A549 (cell line): ENCODE data around the gene FAM89A. TPM values are rescaled to one million over a fixed set of nuclear protein-coding genes. Genes with fewer than 3 reads are reported as not detected.

Experiments used
- ATAC-seq, 2 experiments: fragments of 200-7000 bp in 1 of 2; fragments of >200 bp in 1 of 2; cut with Nextera tagmentation in 1 of 2; cut with Tn5 transposase in 1 of 2; 3 replicates each; pipeline versions ENCODE4 v1.8.0 to v1.9.1; 2018 to 2020; ENCODE audit warnings: mild to moderate bottlenecking in 1 of 2, moderate library complexity in 1 of 2
- CTCF ChIA-PET: fragments of 300-600 bp; sonication (Branson Sonifier 250); formaldehyde crosslinking; extraction: SDS; loops from one replicate; lab custom pipeline; 2021; ENCODE audit warnings: antibody characterized with exemption, inconsistent platforms; lab: Yijun Ruan, JAX
- POLR2A ChIA-PET: fragments of 350-600 bp; formaldehyde crosslinking; extraction: SDS; loops from one replicate; lab custom pipeline; 2021; ENCODE audit warnings: antibody characterized with exemption, inconsistent platforms; lab: Yijun Ruan, JAX
- DNase-seq, 2 experiments: peaks; one replicate each; pipeline versions ENCODE4 v3.0.0 to v3.0.0-alpha.2; 2011 to 2016; ENCODE audit warnings: low read depth in 1 of 2, low spot score in 1 of 2
- FAIRE-seq: peaks from 2 replicates; lab custom pipeline; 2011; peaks lifted over from hg19 to GRCh38; lab: Jason Lieb, UNC
- H3K27ac ChIP-seq, 2 experiments: fragments of >200 bp; sonication (Bioruptor Twin); formaldehyde crosslinking; 3 replicates each; pipeline ENCODE4 v1.5.1; 2016 to 2017
- H3K4me1 ChIP-seq: fragments of >200 bp; sonication (Bioruptor Twin); formaldehyde crosslinking; 3 replicates; pipeline ENCODE4 v1.6.1; 2016
- H3K4me2 ChIP-seq: fragments of >200 bp; sonication (Bioruptor Twin); formaldehyde crosslinking; 3 replicates; pipeline ENCODE4 v1.6.1; 2016
- H3K4me3 ChIP-seq: fragments of >200 bp; sonication (Bioruptor Twin); formaldehyde crosslinking; 3 replicates; pipeline ENCODE4 v1.5.1; 2016
- H3K9me3 ChIP-seq: fragments of >200 bp; sonication (Bioruptor Twin); formaldehyde crosslinking; 3 replicates; pipeline ENCODE4 v1.6.1; 2016
- ATOH8 ChIP-seq: fragments of 250-450 bp; sonication (Bioruptor Pico); IDR thresholded peaks from 2 replicates; pipeline ENCODE4 v1.5.0; 2020; ENCODE audit warnings: low read depth, mild to moderate bottlenecking, moderate library complexity
- BHLHE40 ChIP-seq: IDR thresholded peaks from 2 replicates; pipeline ENCODE4 v1.6.1; 2012; ENCODE audit warnings: low read depth, low read length, inconsistent platforms
- CEBPB ChIP-seq, 2 experiments: fragments of >200 bp in 1 of 2; sonication (Bioruptor Twin) in 1 of 2; formaldehyde crosslinking in 1 of 2; IDR thresholded peaks; 2 replicates each; pipeline ENCODE4 v1.6.1; 2012 to 2016
- CHD4 ChIP-seq: fragments of 200-600 bp; sonication (generic); IDR thresholded peaks from 2 replicates; pipeline ENCODE4 v1.6.1; 2016; ENCODE audit warnings: antibody characterized with exemption, mild to moderate bottlenecking, borderline replicate concordance
- ESRRA ChIP-seq: fragments of 150-350 bp; IDR thresholded peaks from 2 replicates; pipeline ENCODE4 v1.6.1; 2014; ENCODE audit warnings: mild to moderate bottlenecking, low read length, borderline replicate concordance
- FOSB ChIP-seq: fragments of 250-450 bp; sonication (Bioruptor Pico); IDR thresholded peaks from 2 replicates; pipeline ENCODE4 v1.5.0; 2020; ENCODE audit warnings: mild to moderate bottlenecking, moderate library complexity
- FOSL2 ChIP-seq, 2 experiments: fragments of 450-650 bp in 1 of 2; fragments of >200 bp in 1 of 2; sonication (Bioruptor Twin) in 1 of 2; formaldehyde crosslinking; IDR thresholded peaks; 2 replicates each; pipeline versions ENCODE4 v1.5.0 to v1.6.1; 2016 to 2020; ENCODE audit warnings: mild to moderate bottlenecking in 1 of 2, moderate library complexity in 1 of 2
- GATA3 ChIP-seq: IDR thresholded peaks from 2 replicates; pipeline ENCODE4 v1.6.1; 2012; ENCODE audit warnings: borderline replicate concordance
- HDAC2 ChIP-seq: fragments of 200-600 bp; sonication (generic); IDR thresholded peaks from 2 replicates; pipeline ENCODE4 v1.6.1; 2016
- HEYL ChIP-seq: fragments of 250-450 bp; sonication (Bioruptor Pico); IDR thresholded peaks from 2 replicates; pipeline ENCODE4 v1.8.0; 2021; ENCODE audit warnings: mild to moderate bottlenecking, moderate library complexity
- HMGXB4 ChIP-seq: fragments of 250-450 bp; sonication (Bioruptor Pico); IDR thresholded peaks from 2 replicates; pipeline ENCODE4 v1.5.0; 2021; ENCODE audit warnings: mild to moderate bottlenecking, moderate library complexity, borderline replicate concordance
- HOXA7 ChIP-seq: fragments of 250-450 bp; sonication (Bioruptor Pico); IDR thresholded peaks from 2 replicates; pipeline ENCODE4 v1.5.0; 2020; ENCODE audit warnings: mild to moderate bottlenecking, moderate library complexity
- HOXB13 ChIP-seq: fragments of 250-450 bp; sonication (Bioruptor Pico); IDR thresholded peaks from 2 replicates; pipeline ENCODE4 v1.5.0; 2020; ENCODE audit warnings: low read depth, mild to moderate bottlenecking, moderate library complexity
- NPAS2 ChIP-seq: fragments of 250-450 bp; sonication (Bioruptor Pico); IDR thresholded peaks from 2 replicates; pipeline ENCODE4 v1.8.0; 2022; ENCODE audit warnings: mild to moderate bottlenecking, moderate library complexity, borderline replicate concordance
- NR3C1 ChIP-seq: fragments of >200 bp; sonication (Bioruptor Twin); formaldehyde crosslinking; IDR thresholded peaks from 3 replicates; pipeline ENCODE4 v1.6.1; 2017
- PHF8 ChIP-seq: fragments of 200-600 bp; sonication (generic); IDR thresholded peaks from 2 replicates; pipeline ENCODE4 v1.6.1; 2016; ENCODE audit warnings: low read depth, mild to moderate bottlenecking, antibody characterized with exemption, moderate library complexity, borderline replicate concordance
- POLR2AphosphoS2 ChIP-seq: conservative IDR thresholded peaks from 2 replicates; pipeline ENCODE4 v1.6.1; 2012; ENCODE audit warnings: low read length, improper control_type of control experiment, inconsistent platforms
- RARB ChIP-seq: fragments of 250-450 bp; sonication (Bioruptor Pico); IDR thresholded peaks from 2 replicates; pipeline ENCODE4 v1.8.0; 2021; ENCODE audit warnings: mild to moderate bottlenecking, moderate library complexity
- RCOR1 ChIP-seq: fragments of 150-350 bp; IDR thresholded peaks from 2 replicates; pipeline ENCODE4 v1.6.1; 2014; ENCODE audit warnings: antibody characterized with exemption, low read length, low read depth
- RNF2 ChIP-seq: fragments of 200-600 bp; sonication (generic); IDR thresholded peaks from 2 replicates; pipeline ENCODE4 v1.6.1; 2016; ENCODE audit warnings: low read depth, mild to moderate bottlenecking, antibody characterized with exemption, moderate library complexity, borderline replicate concordance
- TFCP2L1 ChIP-seq: fragments of 250-450 bp; sonication (Bioruptor Pico); IDR thresholded peaks from 2 replicates; pipeline ENCODE4 v1.5.0; 2021; ENCODE audit warnings: mild to moderate bottlenecking
- TP53 ChIP-seq: fragments of 250-450 bp; sonication (Bioruptor Pico); IDR thresholded peaks from 2 replicates; pipeline ENCODE4 v1.5.0; 2021; ENCODE audit warnings: mild to moderate bottlenecking, moderate library complexity
- ZC3H11A ChIP-seq: fragments of 450-650 bp; IDR thresholded peaks from 2 replicates; pipeline ENCODE4 v1.6.1; 2014; ENCODE audit warnings: antibody characterized with exemption, mild to moderate bottlenecking
- WGBS: methylation state at CpG from one replicate; pipeline ENCODE4 v1.1.6; 2017; ENCODE audit errors: missing lambda C conversion rate; 5-methylcytosine and 5-hydroxymethylcytosine counted together
- polyA plus RNA-seq, 4 experiments: library from polyadenylated mRNA; depleted of rRNA in 3 of 4; stranded (reverse); fragments of >200 nt; fragmentation: RNase III in 1 of 4; extraction: RNeasy Plus Mini Kit Qiagen cat#74134 plus additional on column Dnase treatment in 1 of 4; gene quantifications; 2 replicates in 3 of 4; 3 replicates in 1 of 4; pipeline ENCODE4 v1.2.3, GENCODE V29; 2011 to 2017
- TF ChIP-seq, protein P1 (sequence below): IDR thresholded peaks from 2 replicates; pipeline ENCODE4 v1.6.1; 2012; ENCODE audit warnings: low read depth, borderline replicate concordance
- TF ChIP-seq, protein P2 (sequence below): IDR thresholded peaks from 2 replicates; pipeline ENCODE4 v1.6.1; 2012
- TF ChIP-seq, protein P3 (sequence below): fragments of >200 bp; sonication (Bioruptor Twin); formaldehyde crosslinking; IDR thresholded peaks from 3 replicates; pipeline ENCODE4 v1.6.1; 2016
- TF ChIP-seq, protein P4 (sequence below): fragments of >200 bp; sonication (Bioruptor Twin); formaldehyde crosslinking; IDR thresholded peaks from 2 replicates; pipeline ENCODE4 v1.6.1; 2016
- TF ChIP-seq, protein P5 (sequence below): fragments of 150-350 bp; IDR thresholded peaks from 2 replicates; pipeline ENCODE4 v1.6.1; 2014; ENCODE audit warnings: low read depth, mild to moderate bottlenecking, low read length

Gene FAM89A
- polyA plus RNA-seq, 2 of the 4 experiments (the other 2 are of a cell fraction): 13.3 to 25.3 TPM

DNA sequence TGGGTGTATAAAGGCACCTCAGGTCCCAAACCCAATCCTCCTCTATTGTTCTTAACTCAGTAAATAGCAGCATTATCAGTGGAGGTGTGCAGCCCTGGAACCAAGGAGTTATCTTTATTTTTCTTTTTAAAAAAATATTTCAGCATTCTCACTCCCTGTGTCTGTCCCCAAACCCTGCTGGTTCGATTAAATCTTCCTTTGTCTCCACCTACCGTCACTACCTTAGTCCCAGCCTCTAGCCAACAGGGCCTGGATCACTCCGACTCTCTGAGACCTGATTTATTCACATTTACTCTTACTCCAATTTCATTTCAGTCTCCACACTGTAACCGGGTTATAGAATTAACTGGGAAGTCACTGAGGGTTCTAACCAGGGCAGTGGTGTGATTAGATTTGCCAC lies 39.1 kb upstream of the FAM89A start:
- CTCF ChIA-PET: interaction anchor here (1.5 kb wide), 1 partner anchor 10 kb away, joined by 4 read pairs; no protein-coding TSS in a partner anchor
- TF ChIP-seq, protein P1, sequence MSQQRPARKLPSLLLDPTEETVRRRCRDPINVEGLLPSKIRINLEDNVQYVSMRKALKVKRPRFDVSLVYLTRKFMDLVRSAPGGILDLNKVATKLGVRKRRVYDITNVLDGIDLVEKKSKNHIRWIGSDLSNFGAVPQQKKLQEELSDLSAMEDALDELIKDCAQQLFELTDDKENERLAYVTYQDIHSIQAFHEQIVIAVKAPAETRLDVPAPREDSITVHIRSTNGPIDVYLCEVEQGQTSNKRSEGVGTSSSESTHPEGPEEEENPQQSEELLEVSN: no peak
- TF ChIP-seq ESRRA: no peak
- no peak for TF ChIP-seq NPAS2 (CRISPR knock-in tag)
- no peak for TF ChIP-seq BHLHE40
- TF ChIP-seq, protein P2, sequence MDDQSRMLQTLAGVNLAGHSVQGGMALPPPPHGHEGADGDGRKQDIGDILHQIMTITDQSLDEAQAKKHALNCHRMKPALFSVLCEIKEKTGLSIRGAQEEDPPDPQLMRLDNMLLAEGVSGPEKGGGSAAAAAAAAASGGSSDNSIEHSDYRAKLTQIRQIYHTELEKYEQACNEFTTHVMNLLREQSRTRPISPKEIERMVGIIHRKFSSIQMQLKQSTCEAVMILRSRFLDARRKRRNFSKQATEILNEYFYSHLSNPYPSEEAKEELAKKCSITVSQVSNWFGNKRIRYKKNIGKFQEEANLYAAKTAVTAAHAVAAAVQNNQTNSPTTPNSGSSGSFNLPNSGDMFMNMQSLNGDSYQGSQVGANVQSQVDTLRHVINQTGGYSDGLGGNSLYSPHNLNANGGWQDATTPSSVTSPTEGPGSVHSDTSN: no peak
- TF ChIP-seq, protein P3, sequence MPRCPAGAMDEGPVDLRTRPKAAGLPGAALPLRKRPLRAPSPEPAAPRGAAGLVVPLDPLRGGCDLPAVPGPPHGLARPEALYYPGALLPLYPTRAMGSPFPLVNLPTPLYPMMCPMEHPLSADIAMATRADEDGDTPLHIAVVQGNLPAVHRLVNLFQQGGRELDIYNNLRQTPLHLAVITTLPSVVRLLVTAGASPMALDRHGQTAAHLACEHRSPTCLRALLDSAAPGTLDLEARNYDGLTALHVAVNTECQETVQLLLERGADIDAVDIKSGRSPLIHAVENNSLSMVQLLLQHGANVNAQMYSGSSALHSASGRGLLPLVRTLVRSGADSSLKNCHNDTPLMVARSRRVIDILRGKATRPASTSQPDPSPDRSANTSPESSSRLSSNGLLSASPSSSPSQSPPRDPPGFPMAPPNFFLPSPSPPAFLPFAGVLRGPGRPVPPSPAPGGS: no peak
- TF ChIP-seq, protein P4, sequence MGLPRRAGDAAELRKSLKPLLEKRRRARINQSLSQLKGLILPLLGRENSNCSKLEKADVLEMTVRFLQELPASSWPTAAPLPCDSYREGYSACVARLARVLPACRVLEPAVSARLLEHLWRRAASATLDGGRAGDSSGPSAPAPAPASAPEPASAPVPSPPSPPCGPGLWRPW: no peak
- no peak for TF ChIP-seq PHF8
- TF ChIP-seq RARB (CRISPR knock-in tag): no peak
- TF ChIP-seq RNF2: no peak
- TF ChIP-seq GATA3: no peak
- no peak for TF ChIP-seq CEBPB (IDR thresholded peaks at IDR 0.05)
- TF ChIP-seq, protein P5, sequence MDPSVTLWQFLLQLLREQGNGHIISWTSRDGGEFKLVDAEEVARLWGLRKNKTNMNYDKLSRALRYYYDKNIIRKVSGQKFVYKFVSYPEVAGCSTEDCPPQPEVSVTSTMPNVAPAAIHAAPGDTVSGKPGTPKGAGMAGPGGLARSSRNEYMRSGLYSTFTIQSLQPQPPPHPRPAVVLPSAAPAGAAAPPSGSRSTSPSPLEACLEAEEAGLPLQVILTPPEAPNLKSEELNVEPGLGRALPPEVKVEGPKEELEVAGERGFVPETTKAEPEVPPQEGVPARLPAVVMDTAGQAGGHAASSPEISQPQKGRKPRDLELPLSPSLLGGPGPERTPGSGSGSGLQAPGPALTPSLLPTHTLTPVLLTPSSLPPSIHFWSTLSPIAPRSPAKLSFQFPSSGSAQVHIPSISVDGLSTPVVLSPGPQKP: no peak
- TF ChIP-seq FOSL2 (IDR thresholded peaks at IDR 0.05): no peak
- TF ChIP-seq FOSL2 (CRISPR knock-in tag; IDR thresholded peaks at IDR 0.05): no peak
- TF ChIP-seq ZC3H11A: no peak
- TF ChIP-seq NR3C1: no peak
- no peak for TF ChIP-seq CHD4
- no peak for TF ChIP-seq HMGXB4 (CRISPR knock-in tag)
- TF ChIP-seq HEYL (CRISPR knock-in tag): no peak
- no peak overlapping the region for H3K27ac ChIP-seq
- POLR2A ChIA-PET: no interaction called here
- no peaks in the 10 kb centered on the region for H3K9me3 ChIP-seq
- H3K4me1 ChIP-seq: no peaks in the 10 kb centered on the region
- no peak for DNase-seq
- no peak overlapping the region for H3K4me2 ChIP-seq
- no peak for ATAC-seq
- no peak overlapping the region for H3K4me3 ChIP-seq
- FAIRE-seq: no peak
- WGBS: 52% methylated on average over 4 of the region's 4 CpGs

DNA sequence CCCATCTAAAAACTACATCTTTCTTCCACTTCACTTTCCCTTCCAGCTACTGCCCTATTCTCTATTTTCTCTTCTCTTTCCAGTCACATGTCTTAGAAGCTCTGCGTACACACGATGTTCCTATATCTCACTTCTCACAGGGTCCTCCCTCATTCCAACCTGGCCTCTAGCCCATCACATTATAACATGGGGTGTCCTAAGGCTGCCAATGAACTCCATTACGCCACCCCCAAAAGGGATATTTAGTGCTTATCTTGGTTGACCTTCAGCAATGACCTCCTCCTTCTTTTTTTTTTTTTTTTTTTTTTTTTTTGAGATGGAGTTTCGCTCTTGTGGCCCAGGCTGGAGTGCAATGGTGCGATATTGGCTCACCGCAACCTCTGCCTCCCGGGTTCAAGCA lies 38.2 kb upstream of the FAM89A start:
- Histone ChIP-seq H3K9me3 (no peaks in the 10 kb centered on the region), H3K4me3 (no peak overlapping the region), H3K4me2 (no peak overlapping the region), H3K4me1 (no peaks in the 10 kb centered on the region), H3K27ac (no peak overlapping the region)
- ATAC-seq: no peak
- 84% methylated on average over 6 of the region's 7 CpGs for WGBS
- no peak for FAIRE-seq
- POLR2A ChIA-PET: no interaction called here
- CTCF ChIA-PET: interaction anchor here (1.5 kb wide), 1 partner anchor 9 kb away, joined by 4 read pairs; no protein-coding TSS in a partner anchor
- TF ChIP-seq HOXA7 (no peak), ATOH8 (no peak), HOXB13 (CRISPR knock-in tag) (no peak), RARB (CRISPR knock-in tag) (no peak), TP53 (CRISPR knock-in tag) (no peak), RCOR1 (no peak), CEBPB (IDR thresholded peaks at IDR 0.05) (no peak), FOSB (CRISPR knock-in tag) (no peak), ESRRA (no peak), POLR2AphosphoS2 (no peak), FOSL2 (IDR thresholded peaks at IDR 0.05) (no peak), FOSL2 (CRISPR knock-in tag; IDR thresholded peaks at IDR 0.05) (no peak), HDAC2 (no peak), TFCP2L1 (CRISPR knock-in tag) (no peak)
- TF ChIP-seq, protein P3: no peak
- TF ChIP-seq, protein P4: no peak
- no peak for DNase-seq
